NCI-H82 treated with DMSO at 0.1 percent for 48 hours (cell line): ENCODE data around the gene DIPK1B.

ENCODE experiments used
- DNase-seq: peaks from one replicate; lab custom pipeline; 2025; ENCODE audit not compliant: unreplicated experiment; lab: John Stamatoyannopoulos, UW

The DIPK1B gene

GRCh38 chr9:136718345-136719194 is 6.2 kb downstream of the DIPK1B start:
- DNase-seq, result no peak

GRCh38 chr9:136719195-136719880 is 7.0 kb downstream of the DIPK1B start:
- no peak for DNase-seq

GRCh38 chr9:136720251-136720897 is 8.0 kb downstream of the DIPK1B start:
- no peak for DNase-seq

- no peak for DNase-seq
Measured at GRCh38 chr9:136720898-136721338, 8.5 kb downstream of the DIPK1B start.

DNA sequence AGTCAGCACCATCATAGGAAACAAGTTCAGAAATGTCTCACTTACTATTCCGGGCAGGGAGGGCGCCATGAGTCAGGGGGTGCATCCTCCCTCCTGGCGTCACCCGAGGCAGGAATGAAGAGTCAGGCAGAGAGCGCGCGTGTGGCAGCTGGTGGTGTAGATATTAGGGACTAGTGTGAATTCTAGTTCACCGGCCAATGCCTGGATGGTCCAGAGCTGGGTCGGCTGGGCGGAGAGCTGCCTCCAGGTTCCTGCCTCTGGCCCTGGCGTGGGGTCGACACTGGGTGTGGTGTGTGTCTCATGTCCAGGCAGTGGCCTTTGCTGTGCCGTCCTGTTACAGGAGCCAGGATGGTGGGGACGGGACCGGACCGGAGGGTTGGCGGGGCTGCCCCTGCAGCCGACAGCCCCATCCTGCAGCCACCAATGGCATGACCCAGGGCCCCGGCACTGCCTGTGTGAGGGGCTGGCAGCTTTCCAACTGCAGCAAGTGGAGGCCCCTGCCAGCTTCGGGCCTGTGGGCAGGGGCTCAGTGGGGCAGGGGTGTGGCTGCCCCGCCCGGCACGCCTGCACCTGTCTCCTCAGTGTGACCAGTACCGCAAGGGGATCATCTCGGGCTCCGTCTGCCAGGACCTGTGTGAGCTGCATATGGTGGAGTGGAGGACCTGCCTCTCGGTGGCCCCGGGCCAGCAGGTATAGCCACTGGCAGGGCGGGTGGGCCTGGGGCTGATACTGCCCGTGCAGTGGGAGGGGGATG is 9.1 kb downstream of the DIPK1B start:
- no peak for DNase-seq

- DNase-seq, result no peak
Measured at GRCh38 chr9:136722093-136722968, 10.0 kb downstream of the DIPK1B start.

DNA sequence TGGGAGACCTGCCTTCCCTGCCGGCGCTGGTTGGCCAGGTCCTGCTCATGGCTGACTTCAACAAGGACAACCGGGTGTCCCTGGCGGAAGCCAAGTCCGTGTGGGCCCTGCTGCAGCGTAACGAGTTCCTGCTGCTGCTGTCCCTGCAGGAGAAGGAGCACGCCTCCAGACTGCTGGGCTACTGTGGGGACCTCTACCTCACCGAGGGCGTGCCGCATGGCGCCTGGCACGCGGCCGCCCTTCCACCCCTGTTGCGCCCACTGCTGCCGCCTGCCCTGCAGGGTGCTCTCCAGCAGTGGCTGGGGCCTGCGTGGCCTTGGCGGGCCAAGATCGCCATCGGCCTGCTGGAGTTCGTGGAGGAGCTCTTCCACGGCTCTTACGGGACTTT is 10.6 kb downstream of the DIPK1B start:
- no peak for DNase-seq

DNA sequence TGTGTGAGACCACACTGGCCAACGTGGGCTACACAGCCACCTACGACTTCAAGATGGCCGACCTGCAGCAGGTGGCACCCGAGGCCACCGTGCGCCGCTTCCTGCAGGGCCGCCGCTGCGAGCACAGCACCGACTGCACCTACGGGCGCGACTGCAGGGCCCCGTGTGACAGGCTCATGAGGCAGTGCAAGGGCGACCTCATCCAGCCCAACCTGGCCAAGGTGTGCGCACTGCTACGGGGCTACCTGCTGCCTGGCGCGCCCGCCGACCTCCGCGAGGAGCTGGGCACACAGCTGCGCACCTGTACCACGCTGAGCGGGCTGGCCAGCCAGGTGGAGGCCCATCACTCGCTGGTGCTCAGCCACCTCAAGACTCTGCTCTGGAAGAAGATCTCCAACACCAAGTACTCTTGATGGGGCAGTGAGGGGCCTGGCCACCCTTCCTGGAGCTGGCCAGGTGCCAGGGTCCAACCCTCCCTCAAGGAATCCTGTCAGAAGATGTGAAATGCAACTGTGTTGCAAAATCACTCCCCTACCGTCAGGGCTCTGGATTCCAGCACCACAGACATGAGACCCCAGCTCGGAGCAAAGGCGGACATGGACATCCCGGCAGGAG is 11.1 kb downstream of the DIPK1B start:
- DNase-seq, result no peak

- no peak for DNase-seq
Measured at GRCh38 chr9:136723989-136724388, 11.6 kb downstream of the DIPK1B start.

- DNase-seq, result no peak
Measured at GRCh38 chr9:136724772-136725171, 12.4 kb downstream of the DIPK1B start.

DNA sequence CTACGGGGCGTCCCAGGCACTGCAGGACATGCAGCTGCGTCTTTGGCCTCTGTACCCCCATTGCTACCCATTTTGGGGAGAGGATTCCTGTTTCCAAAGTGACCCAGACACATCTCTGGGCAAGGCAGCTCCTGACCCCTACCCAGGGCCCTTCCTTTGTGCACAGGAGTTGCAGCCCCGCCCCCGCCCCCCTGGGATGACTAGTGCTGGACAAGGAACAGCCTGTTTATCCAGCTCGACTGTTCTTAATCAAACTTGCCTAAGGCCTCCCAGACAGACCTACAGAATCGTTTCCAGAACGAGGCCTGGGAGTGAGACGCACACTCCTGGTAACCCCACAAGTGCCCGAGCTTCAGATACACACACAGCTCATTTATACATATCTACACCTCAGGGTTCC is 13.2 kb downstream of the DIPK1B start:
- DNase-seq, result no peak

DNA sequence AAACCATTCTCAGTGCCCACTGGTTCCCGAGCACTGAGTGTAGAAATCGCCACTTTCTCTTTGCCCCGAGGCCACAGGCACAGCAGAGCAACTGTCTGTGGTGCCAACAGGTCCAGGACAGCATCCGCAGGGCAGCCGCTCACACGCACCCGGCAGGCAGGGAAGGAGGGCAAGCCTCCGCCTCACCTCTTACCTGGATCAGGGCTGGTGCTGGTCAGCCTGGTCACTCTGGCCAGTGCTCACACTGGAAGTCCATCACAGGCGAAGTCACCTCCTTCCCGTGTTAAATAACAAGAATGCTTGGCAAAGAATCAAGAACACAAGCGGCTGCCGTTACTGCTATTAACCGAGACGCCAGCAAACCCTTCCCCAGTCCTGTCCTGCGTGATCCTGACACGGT is 13.7 kb downstream of the DIPK1B start:
- DNase-seq, result no peak

GRCh38 chr9:136726631-136727191 is 14.3 kb downstream of the DIPK1B start:
- DNase-seq, result no peak

- DNase-seq, result peak; percentile 55
Measured at GRCh38 chr9:136728080-136728547, 15.7 kb downstream of the DIPK1B start.

GRCh38 chr9:136728548-136729123 is 16.3 kb downstream of the DIPK1B start:
- no peak for DNase-seq

GRCh38 chr9:136729144-136729543 is 16.8 kb downstream of the DIPK1B start:
- no peak for DNase-seq

- DNase-seq, result no peak
Measured at GRCh38 chr9:136729926-136730325, 17.6 kb downstream of the DIPK1B start.

DNA sequence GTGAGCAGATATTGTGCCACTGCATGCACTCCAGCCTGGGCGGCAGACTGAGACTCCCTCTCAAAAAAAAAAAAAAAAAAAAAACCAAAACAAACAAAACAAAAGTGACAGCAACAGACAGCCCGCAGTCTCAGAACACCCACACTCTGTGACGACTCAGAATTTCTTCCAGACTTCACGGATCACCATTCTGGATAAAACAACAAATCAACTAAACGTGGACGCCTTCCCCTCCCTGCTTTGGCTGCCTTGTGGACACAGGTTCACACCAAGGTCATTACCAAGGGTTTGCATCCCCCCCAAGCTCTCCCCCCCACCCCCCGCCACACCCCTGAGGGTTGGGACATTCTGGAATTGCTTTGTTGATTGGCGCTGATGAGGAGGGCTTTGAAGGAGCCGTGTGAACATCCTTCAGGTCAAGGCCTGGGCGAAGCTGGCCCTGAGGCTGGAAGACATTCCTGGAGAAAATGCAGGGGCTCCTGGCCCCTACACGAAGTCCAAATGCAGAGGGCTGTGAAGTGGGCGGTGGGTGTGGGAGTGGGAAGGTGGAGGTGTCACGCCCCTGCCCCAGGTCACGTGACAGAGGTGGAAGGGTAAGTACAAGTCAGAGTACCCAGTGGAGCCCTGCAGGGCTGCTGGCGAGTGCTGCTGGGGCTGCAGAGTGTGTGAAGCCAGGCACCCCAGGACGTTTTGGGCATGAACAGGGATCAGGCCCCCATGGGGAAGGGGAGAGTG is 20.2 kb downstream of the DIPK1B start:
- DNase-seq, result no peak
